ENCODE data around the gene EHD3.

DNA sequence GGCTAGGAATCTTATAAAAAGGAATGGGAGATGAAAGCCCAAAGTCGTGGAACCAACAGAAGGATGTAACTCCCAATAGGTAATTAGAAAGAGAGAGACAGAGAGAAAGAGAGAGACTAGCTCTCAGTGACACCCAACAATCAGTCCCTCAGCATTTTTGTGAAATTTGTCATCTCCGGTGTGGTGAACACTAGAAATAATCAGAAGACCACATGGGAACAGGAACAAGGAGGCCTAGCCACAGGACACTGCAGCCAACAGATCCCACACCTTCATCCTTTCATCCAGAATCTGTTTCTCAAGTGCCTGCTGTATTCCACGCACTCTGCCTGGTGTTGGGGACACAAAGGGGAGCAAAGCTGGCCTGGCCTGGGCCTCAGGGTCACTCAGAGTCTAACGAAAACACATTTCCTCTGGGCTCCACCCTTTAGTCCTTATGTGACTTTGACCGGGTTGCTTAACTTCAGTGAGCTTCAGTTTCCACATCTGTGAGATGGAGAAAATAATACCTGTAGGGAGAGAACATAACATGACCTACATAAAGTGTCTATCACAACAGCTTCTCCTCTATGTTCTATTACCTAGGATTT is 53.1 kb downstream of the EHD3 start:
- TF ChIP-seq, protein P1, sequence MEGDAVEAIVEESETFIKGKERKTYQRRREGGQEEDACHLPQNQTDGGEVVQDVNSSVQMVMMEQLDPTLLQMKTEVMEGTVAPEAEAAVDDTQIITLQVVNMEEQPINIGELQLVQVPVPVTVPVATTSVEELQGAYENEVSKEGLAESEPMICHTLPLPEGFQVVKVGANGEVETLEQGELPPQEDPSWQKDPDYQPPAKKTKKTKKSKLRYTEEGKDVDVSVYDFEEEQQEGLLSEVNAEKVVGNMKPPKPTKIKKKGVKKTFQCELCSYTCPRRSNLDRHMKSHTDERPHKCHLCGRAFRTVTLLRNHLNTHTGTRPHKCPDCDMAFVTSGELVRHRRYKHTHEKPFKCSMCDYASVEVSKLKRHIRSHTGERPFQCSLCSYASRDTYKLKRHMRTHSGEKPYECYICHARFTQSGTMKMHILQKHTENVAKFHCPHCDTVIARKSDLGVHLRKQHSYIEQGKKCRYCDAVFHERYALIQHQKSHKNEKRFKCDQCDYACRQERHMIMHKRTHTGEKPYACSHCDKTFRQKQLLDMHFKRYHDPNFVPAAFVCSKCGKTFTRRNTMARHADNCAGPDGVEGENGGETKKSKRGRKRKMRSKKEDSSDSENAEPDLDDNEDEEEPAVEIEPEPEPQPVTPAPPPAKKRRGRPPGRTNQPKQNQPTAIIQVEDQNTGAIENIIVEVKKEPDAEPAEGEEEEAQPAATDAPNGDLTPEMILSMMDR (conservative IDR thresholded peaks at IDR 0.05), result no peak
- no peak for TF ChIP-seq EZH2 (IDR thresholded peaks at IDR 0.05; ENCODE audit: low read depth)
